GM11168 (cell line): Measurements from ENCODE around the gene MTAP.

Source experiments
- in situ Hi-C: fragments of 300-500 bp; cut with MboI; formaldehyde crosslinking; loops from one replicate; pipeline ENCODE4 v1.12.0; 2022; ENCODE audit warnings: low sequenced_read_pairs; ENCODE audit not compliant: unreplicated experiment

MTAP gene

GRCh38 chr9:21801683-21802417 is 586 bp upstream of the MTAP start:
- in situ Hi-C loops, result loop anchor here (10.0 to 25.0 kb wide), 3 partner anchors 210 to 660 kb away; partner anchors contain the start of gene CDKN2B

- in situ Hi-C loops, result loop anchor here (10.0 to 25.0 kb wide), 3 partner anchors 209 to 659 kb away; partner anchors contain the start of gene CDKN2B
These were observed 1.2 kb downstream of the MTAP start for GRCh38 chr9:21803649-21804048.

GRCh38 chr9:21804331-21804730 is 1.9 kb downstream of the MTAP start:
- in situ Hi-C loops, result loop anchor here (10.0 to 25.0 kb wide), 3 partner anchors 208 to 658 kb away; partner anchors contain the start of gene CDKN2B

GRCh38 chr9:21804791-21805190 is 2.4 kb downstream of the MTAP start:
- in situ Hi-C loops, result loop anchor here (10.0 to 25.0 kb wide), 3 partner anchors 208 to 658 kb away; partner anchors contain the start of gene CDKN2B

GRCh38 chr9:21806644-21807043 is 4.2 kb downstream of the MTAP start:
- in situ Hi-C loops, result loop anchor here (10.0 to 25.0 kb wide), 3 partner anchors 206 to 656 kb away; partner anchors contain the start of gene CDKN2B

GRCh38 chr9:21810388-21810787 is 8.0 kb downstream of the MTAP start:
- in situ Hi-C loops, result loop anchor here (5.0 to 25.0 kb wide), 3 partner anchors 202 to 652 kb away; partner anchors contain the start of gene CDKN2B

- in situ Hi-C loops, result loop anchor here (5.0 to 25.0 kb wide), 3 partner anchors 201 to 651 kb away; partner anchors contain the start of gene CDKN2B
These were observed 8.4 kb downstream of the MTAP start for GRCh38 chr9:21810881-21811280.

- in situ Hi-C loops, result loop anchor here (5.0 to 25.0 kb wide), 3 partner anchors 200 to 650 kb away; partner anchors contain the start of gene CDKN2B
These were observed 9.5 kb downstream of the MTAP start for GRCh38 chr9:21811914-21812313.

GRCh38 chr9:21812415-21812814 is 10.0 kb downstream of the MTAP start:
- in situ Hi-C loops, result loop anchor here (5.0 to 25.0 kb wide), 3 partner anchors 200 to 650 kb away; partner anchors contain the start of gene CDKN2B

GRCh38 chr9:21812946-21813568 is 10.6 kb downstream of the MTAP start:
- in situ Hi-C loops, result loop anchor here (5.0 to 25.0 kb wide), 3 partner anchors 199 to 649 kb away; partner anchors contain the start of gene CDKN2B

- in situ Hi-C loops, result loop anchor here (5.0 to 25.0 kb wide), 3 partner anchors 198 to 648 kb away; partner anchors contain the start of gene CDKN2B
These were observed 11.4 kb downstream of the MTAP start for GRCh38 chr9:21813575-21814473.

GRCh38 chr9:21815643-21816042 is 13.2 kb downstream of the MTAP start:
- in situ Hi-C loops, result loop anchor here (25.0 kb wide), 2 partner anchors 197 to 647 kb away; partner anchors contain the start of gene CDKN2B

GRCh38 chr9:21817176-21817575 is 14.7 kb downstream of the MTAP start:
- in situ Hi-C loops, result loop anchor here (25.0 kb wide), 2 partner anchors 195 to 645 kb away; partner anchors contain the start of gene CDKN2B

- in situ Hi-C loops, result no loop called here
These were observed 23.2 kb downstream of the MTAP start for GRCh38 chr9:21825637-21826036.

GRCh38 chr9:21828853-21829410 is 26.5 kb downstream of the MTAP start:
- in situ Hi-C loops, result no loop called here

GRCh38 chr9:21830589-21830988 is 28.2 kb downstream of the MTAP start:
- in situ Hi-C loops, result no loop called here

GRCh38 chr9:21831841-21832509 is 29.5 kb downstream of the MTAP start:
- in situ Hi-C loops, result no loop called here

- in situ Hi-C loops, result no loop called here
These were observed 30.8 kb downstream of the MTAP start for GRCh38 chr9:21833090-21833801.
